ENCODE measurements around the gene CFAP77. TPM values are rescaled to one million over a fixed set of nuclear protein-coding genes. Genes with fewer than 3 reads are reported as not detected.

The CFAP77 gene
- total RNA-seq, 1 donor from 2014 or later = not detected

GRCh38 chr9:132605387-132605786 lies 195.4 kb downstream of the CFAP77 start:
- no peak for DNase-seq (ENCODE audit: extremely low spot score in 2 of 2)
- H3K27ac ChIP-seq = no peak overlapping the region
- H3K4me1 ChIP-seq = no peaks in the 10 kb centered on the region
- H3K36me3 ChIP-seq = peaks cover 0 to 6% of the 10 kb centered on the region in 2 donors
- TF ChIP-seq POLR2AphosphoS5 (IDR thresholded peaks at IDR 0.05; ENCODE audit: insufficient read depth in 1 of 2, low read depth in 1 of 2) (no peak), POLR2A (IDR thresholded peaks at IDR 0.05) (no peak), CTCF (IDR thresholded peaks at IDR 0.05) (no peak)
- intact Hi-C loops (cut with DNase I) = no loop called here
- no peaks in the 10 kb centered on the region for H3K27me3 ChIP-seq
- no peaks in the 10 kb centered on the region for H3K9me3 ChIP-seq
- H3K4me3 ChIP-seq = no peak overlapping the region

DNA sequence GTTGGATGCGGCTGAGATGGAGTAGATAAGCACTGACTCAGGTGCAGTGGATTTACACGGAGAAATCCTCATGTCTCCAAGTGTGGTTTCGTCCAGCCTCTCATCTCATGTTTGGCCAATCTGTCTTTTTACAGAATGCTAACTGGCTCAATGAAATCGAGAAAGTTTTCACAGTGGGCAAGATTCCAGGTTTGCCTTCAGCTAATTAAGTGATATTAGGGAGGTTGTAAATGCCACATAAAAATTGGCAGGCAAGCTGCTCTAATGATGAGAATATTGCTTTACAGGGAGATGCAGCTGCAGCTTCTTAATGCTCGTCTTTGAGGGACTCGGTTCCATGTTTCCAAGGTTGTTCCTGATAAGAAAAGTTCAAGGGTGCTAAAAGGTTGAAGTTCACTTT lies 196.1 kb downstream of the CFAP77 start:
- Histone ChIP-seq H3K4me3 (no peak overlapping the region), H3K27ac (no peak overlapping the region), H3K36me3 (peaks cover 0 to 6% of the 10 kb centered on the region in 2 donors), H3K27me3 (no peaks in the 10 kb centered on the region), H3K9me3 (no peaks in the 10 kb centered on the region), H3K4me1 (no peaks in the 10 kb centered on the region)
- no peak for DNase-seq (ENCODE audit: extremely low spot score in 2 of 2)
- TF ChIP-seq POLR2A (IDR thresholded peaks at IDR 0.05) (no peak), CTCF (IDR thresholded peaks at IDR 0.05) (no peak), POLR2AphosphoS5 (IDR thresholded peaks at IDR 0.05; ENCODE audit: insufficient read depth in 1 of 2, low read depth in 1 of 2) (no peak)
- intact Hi-C loops (cut with DNase I) = no loop called here

DNA sequence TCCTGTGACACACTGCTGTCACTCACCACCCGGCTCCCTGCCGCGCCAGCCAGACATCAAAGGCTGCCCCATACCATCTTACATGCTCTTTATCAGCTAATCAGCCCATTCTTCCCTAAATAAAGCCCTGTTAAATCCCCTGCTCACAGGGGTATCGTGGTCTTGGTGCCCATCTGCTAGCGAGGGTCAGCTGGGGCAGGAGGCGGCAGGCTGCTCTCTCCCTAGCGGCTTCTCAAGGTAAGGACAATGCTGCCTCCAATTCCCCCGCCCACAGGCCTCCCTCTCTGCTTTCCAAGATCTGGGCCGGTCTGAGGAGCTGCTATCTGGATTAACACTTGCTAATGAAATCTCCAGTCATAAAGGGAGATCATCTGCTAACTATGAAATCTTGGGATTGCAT lies 199.2 kb downstream of the CFAP77 start:
- H3K4me3 ChIP-seq = no peak overlapping the region
- DNase-seq (ENCODE audit: extremely low spot score in 2 of 2) = no peak
- H3K9me3 ChIP-seq = no peaks in the 10 kb centered on the region
- intact Hi-C loops (cut with DNase I) = no loop called here
- H3K27me3 ChIP-seq = no peaks in the 10 kb centered on the region
- no peak for TF ChIP-seq POLR2AphosphoS5 (IDR thresholded peaks at IDR 0.05; ENCODE audit: insufficient read depth in 1 of 2, low read depth in 1 of 2)
- no peak for TF ChIP-seq CTCF (IDR thresholded peaks at IDR 0.05)
- TF ChIP-seq POLR2A (IDR thresholded peaks at IDR 0.05) = no peak
- peaks cover 0 to 22% of the 10 kb centered on the region in 2 donors for H3K36me3 ChIP-seq
- H3K4me1 ChIP-seq = no peaks in the 10 kb centered on the region
- H3K27ac ChIP-seq = no peak overlapping the region

DNA sequence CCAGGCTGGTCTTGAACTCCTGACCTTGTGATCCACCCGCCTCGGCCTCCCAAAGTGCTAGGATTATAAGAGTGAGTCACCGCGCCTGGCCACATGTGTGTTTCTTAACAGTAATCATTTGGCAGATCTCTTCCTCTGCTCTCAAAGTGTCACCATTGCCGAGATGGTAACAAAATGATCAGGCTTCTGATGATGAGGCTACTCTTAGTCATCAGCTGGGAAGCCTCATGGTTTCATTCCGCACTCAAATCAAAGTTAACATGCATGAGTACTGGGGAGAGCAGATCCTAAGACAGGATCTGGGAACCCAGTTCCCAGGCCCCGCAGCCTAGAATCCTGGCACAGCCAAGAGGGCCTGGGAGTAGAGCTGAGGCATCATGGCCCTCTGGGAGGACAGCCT lies 199.8 kb downstream of the CFAP77 start:
- Histone ChIP-seq H3K27me3 (no peaks in the 10 kb centered on the region), H3K4me1 (no peaks in the 10 kb centered on the region), H3K36me3 (peaks cover 0 to 22% of the 10 kb centered on the region in 2 donors), H3K4me3 (no peak overlapping the region), H3K27ac (no peak overlapping the region), H3K9me3 (no peaks in the 10 kb centered on the region)
- intact Hi-C loops (cut with DNase I) = no loop called here
- no peak for DNase-seq (ENCODE audit: extremely low spot score in 2 of 2)
- TF ChIP-seq POLR2A (IDR thresholded peaks at IDR 0.05) (no peak), POLR2AphosphoS5 (IDR thresholded peaks at IDR 0.05; ENCODE audit: insufficient read depth in 1 of 2, low read depth in 1 of 2) (no peak), CTCF (IDR thresholded peaks at IDR 0.05) (no peak)

DNA sequence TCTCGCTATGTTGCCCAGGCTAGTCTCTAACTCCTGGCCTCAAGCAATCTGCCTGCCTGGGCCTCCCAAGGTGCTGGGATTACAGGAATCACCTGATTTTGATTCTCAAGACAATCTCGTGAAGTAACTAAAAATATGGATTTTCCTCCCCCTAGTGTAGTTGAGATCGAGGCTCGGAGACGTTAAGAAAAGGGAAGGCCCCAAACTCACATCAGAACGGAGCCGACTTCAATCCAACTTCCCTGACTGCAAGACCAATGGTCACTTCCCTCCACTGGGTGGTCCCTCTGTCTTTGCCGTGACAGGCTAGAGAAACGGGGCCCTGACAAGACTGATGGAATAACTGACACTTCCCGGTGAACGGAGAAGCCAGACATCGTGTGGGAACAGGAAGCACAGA lies 200.7 kb downstream of the CFAP77 start:
- no peaks in the 10 kb centered on the region for H3K27me3 ChIP-seq
- intact Hi-C loops (cut with DNase I) = no loop called here
- peaks cover 0 to 30% of the 10 kb centered on the region in 2 donors for H3K36me3 ChIP-seq
- no peaks in the 10 kb centered on the region for H3K4me1 ChIP-seq
- no peaks in the 10 kb centered on the region for H3K9me3 ChIP-seq
- no peak for TF ChIP-seq POLR2A (IDR thresholded peaks at IDR 0.05)
- TF ChIP-seq POLR2AphosphoS5 (IDR thresholded peaks at IDR 0.05; ENCODE audit: insufficient read depth in 1 of 2, low read depth in 1 of 2) = no peak
- TF ChIP-seq CTCF (IDR thresholded peaks at IDR 0.05) = no peak
- no peak for DNase-seq (ENCODE audit: extremely low spot score in 2 of 2)
- H3K4me3 ChIP-seq = no peak overlapping the region
- H3K27ac ChIP-seq = no peak overlapping the region
